Ishikawa (cell line): ENCODE measurements around the gene GAS1.

Experiments
- CEBPB ChIP-seq: IDR thresholded peaks from 2 replicates; pipeline ENCODE4 v1.6.1; 2012
- MAX ChIP-seq: IDR thresholded peaks from 2 replicates; pipeline ENCODE4 v1.6.1; 2012
- REST ChIP-seq: IDR thresholded peaks from 2 replicates; pipeline ENCODE4 v1.6.1; 2012; ENCODE audit warnings: low read depth, mild to moderate bottlenecking

GRCh38 chr9:86925686-86926085 lies 21.6 kb downstream of the GAS1 start:
- no peak for TF ChIP-seq MAX
- TF ChIP-seq REST = no peak
- TF ChIP-seq CEBPB = no peak
